CD4-positive, alpha-beta T cell treated with Interleukin-12 subunit alpha and Interleukin-12 subunit beta, for 1 hour (primary cell): ENCODE results near the gene HOMER2.
A peak's percentile ranks its signal among the peaks of the same experiment; 100 is the strongest.
"Not testable (repeated sequence)": the region's sequence is repeated elsewhere in the genome, so short reads cannot be mapped to it uniquely, and the experiment has no call there.

Experiments used
- DNase-seq: peaks from one replicate; pipeline ENCODE4 v3.0.0-alpha.2; 2020

The HOMER2 gene

DNA sequence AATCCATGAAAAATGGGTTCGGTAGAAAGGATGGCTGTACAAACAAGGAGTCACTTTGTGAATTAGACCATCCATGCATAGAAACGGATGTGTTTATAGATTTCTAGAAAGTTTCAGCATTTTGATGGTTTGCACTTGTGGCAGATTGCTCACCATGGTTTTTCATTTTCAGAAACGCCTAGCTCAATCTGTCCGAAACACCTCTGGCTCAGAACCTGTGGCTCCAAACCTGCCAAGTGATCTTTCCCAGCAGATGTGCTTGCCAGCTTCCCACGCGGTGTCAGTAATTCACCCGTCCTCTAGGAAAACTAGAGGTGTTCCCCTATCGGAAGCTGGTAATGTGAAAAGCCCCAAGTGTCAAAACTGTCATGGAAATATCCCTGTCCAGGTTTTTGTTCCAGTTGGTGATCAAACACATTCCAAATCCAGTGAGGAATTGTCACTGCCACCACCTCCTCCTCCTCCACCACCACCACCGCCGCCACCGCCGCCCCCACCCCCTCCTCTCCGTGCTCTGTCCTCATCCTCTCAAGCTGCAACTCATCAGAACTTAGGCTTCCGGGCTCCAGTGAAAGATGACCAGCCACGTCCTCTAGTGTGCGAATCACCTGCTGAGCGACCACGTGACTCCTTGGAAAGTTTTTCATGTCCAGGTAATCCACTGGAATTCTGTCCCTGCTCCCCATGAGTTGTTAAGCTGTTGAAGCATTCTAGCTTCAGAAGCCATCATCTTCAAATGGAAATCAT is 121.9 kb downstream of the HOMER2 start:
- DNase-seq, result no peak

DNA sequence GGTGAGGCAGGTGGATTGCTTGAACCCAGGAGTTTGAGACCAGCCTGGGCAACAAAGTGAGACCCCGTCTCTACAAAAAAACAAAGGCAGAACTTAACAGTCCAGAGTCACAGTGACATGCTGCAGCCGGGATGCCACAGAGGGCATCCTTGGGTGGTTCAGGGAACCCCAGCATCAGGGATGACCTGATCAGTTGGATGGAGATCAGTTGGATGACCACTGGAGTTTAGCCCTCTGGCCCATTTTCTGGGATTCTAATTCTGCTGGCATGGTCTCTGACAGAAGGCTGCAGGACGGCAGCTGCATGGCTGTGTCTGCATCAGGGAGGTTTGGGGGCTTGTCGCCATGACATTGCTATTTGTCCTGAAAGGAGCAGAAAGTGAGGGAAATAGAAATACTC is 123.3 kb downstream of the HOMER2 start:
- no peak for DNase-seq

DNA sequence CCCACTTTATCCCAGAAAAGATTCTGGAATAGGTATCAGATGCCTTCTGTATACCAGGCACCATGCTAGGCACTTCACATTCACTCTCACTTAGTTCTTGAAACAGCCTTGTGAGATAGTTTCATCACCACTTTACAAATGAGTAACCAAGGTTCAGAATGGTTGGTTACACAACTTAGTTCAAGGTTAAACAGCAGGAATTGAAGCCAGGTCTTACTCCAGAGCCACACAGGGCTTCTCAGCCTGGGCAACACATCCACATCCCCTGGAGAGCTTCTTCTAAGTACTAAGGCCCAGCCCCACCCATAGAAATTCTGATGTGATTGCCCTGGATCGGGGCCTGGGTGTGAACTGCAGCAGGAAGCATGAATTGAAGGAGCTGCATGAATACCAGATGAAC is 124.4 kb downstream of the HOMER2 start:
- no peak for DNase-seq

- no peak for DNase-seq
Observed at GRCh38 chr15:82823049-82823448, 129.5 kb downstream of the HOMER2 start.

DNA sequence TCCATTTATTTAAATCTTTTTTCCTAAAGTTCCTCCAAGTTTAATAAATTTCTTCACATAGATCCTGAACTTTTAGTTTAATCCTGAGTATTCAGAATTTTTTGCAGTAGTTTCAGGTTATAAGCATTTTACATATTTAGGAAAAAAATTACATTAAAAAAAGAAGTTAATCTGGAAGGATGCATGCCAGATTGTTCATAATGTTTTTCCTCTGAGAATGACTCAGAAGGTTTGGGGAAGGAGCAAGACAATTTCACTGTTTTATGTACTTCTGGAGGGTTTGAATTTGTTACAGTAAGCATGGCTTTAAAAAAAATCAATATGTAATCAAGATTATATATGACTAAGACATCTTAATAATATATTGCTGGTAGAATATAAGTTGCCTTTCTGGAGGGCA is 130.7 kb downstream of the HOMER2 start:
- DNase-seq, result not testable (repeated sequence)

DNA sequence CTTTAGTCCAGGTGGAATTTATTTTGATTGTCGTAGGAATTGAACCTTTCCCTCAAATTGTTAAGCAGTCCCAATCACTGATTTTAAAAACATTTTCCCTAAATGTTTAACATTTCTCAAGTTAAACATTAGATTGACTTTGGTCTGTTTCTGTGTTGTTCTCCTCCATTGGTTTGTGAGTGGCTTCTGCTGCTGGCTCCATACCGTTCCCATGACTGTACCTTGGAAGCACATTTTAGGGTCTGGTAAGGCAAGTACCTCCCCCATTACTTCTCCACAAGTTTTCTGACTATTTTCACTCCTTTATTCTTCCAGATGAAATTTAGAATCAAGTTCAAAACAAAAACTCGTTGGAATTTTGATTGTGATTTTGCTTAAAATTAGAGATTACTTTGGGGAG is 131.1 kb downstream of the HOMER2 start:
- not testable (repeated sequence) for DNase-seq

DNA sequence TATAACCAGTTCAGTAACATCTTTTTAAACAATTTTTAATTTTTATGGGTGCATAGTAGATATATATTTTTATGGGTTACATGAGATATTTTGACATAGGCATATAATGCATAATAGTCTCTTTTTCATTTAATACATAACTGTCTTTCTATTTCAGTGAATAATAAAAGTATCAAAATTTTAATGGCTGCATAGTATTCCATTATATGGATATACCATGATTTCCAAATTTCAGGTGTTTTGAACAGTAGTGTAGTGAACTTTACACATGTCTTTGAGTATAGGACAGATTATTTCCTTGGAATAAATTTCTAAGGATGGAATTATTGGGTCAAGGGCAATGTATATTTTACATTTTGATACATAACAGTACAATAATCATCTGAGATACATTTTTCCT is 132.4 kb downstream of the HOMER2 start:
- DNase-seq, result no peak

DNA sequence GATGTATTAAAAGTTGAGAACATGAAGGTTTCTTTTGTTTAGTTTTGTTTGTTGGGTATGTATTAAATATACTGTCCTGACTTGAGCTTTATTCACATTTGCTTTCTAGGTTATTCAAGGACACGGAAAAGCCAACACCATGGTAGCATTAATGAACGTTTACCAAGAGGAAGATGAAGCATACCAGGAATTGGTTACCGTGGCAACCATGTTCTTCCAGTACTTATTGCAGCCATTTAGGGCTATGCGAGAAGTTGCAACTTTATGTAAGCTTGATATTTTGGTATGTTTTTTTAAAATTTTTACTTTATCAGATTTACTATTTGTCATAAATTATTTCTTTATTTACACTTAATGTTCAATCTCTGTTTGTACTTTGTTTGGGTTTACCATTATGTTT is 139.5 kb downstream of the HOMER2 start:
- DNase-seq, result peak; percentile 26

DNA sequence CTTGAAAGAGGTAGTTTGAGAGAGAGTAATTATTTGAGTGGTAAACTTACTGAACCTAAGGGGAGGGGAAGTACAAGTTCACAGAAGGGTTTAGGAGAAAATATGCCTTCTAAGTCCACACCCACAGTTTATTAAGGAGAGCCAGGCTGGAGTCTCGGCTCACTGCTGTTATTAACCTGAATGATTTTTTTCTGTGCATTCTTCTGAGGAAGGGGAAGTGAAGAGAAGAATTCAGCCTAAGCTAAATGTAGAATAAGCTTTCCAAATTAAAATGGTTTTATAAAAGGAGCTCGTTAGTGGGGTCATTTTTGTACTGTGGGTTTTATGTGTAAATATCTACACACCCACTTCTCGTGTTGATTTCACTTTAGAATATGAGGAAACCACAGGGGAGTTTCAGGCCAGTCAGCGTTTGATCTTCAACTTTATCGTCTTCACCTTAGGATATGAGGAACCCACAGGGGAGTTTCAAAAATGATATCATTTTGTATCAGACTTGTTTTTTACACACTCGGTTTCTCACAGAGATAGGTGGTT is 141.6 kb downstream of the HOMER2 start:
- peak; percentile 85 for DNase-seq

DNA sequence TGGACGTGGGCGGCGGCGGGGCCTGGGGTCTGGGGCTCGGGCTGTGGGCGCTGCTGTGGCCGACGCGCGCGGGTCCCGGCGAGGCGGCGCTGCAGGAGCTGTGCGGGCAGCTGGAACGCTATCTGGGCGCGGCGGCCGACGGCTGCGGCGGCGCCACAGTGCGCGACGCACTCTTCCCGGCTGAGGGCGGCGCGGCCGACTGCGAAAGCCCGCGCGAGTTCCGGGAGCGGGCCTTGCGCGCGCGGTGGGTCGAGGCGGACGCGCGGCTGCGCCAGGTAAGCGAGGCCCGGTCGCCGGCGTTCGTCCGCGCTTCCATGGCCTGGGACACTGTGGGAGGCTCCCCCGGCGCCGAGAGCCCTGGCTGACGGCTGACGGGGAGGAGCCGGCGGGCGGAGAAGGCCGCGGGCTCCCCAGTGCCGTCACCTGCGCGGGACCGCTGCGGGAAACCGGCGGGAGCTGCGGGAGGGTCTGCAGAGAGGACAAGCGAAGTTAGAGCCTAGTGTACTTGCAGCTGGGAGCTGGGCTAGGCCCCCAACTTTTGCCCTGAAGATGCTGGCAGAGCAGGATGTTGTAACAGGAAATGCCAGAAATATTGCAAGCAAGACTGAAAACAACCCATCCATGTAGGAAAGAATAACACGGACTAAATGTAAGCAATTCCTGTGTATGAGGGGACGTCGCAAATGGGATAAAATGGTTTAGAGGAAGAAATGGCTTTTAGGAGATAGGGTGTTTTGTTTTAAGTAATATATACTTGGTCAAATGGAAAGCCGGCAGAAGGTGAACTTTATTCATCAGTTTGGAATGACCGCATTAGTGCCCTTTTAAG is 142.2 kb downstream of the HOMER2 start:
- DNase-seq, result peak; percentile 44

DNA sequence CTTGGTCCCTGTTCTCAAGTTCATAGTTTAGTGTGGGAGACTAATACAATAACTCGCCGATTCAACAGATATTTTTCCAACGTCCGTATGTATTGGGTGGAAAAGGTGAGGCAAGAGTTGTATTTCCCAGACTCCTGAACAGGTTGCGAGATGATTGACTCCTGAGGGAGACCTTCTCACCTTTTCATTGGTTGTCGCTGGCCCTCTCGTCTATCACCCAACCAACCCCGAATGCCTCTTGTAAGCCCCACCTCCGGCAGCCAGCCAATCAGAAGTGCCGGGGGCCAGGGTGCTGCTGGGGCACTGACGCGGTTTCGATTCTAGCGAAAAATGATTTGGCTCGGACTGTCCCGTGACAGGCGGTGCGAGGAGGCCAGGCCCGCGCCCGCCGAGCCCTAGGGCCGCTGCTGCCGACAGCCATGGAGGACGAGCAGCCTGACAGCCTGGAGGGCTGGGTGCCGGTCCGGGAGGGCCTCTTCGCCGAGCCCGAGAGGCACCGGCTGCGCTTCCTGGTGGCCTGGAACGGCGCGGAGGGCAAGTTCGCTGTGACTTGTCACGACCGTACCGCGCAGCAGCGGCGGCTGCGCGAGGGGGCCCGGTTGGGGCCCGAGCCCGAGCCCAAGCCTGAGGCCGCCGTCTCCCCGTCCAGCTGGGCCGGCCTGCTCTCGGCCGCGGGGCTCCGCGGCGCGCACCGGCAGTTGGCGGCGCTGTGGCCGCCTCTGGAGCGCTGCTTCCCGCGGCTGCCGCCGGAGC is 143.0 kb downstream of the HOMER2 start, which contains the start of gene WHAMM:
TSS of gene WHAMM (plus strand) at position 321 of the 753 bp plus-strand sequence. CDS start at position 420, 99 bp downstream.
- peak; percentile 97 for DNase-seq

- DNase-seq, result no peak
Observed at GRCh38 chr15:82808634-82809041, 143.9 kb downstream of the HOMER2 start.

GRCh38 chr15:82807920-82808633 is 144.4 kb downstream of the HOMER2 start:
- no peak for DNase-seq

GRCh38 chr15:82805994-82806406 is 146.5 kb downstream of the HOMER2 start, which contains the start of gene FSD2:
Gene FSD2 (minus strand): TSS chr15:82806069. CDS start chr15:82787390, 18,679 bp downstream.
- no peak for DNase-seq

DNA sequence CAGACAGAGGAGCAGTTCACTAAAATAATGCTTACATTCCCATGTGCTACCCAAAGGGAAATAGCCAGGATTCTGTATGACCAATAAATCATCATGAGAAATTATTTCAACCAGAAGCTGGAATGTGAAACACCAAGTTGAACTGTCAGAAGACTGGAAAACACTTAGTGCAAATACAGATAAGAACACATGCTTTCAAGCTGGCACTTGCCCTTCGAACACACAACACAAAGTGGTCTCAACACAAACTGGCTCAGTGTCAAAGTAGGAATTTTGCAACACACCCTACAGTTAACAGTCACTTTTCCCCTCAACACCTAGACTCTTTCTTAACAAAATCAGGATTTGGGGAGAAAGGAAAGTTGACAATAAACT is 148.0 kb downstream of the HOMER2 start:
- no peak for DNase-seq

GRCh38 chr15:82803793-82804574 is 148.5 kb downstream of the HOMER2 start:
- no peak for DNase-seq

GRCh38 chr15:82802497-82802896 is 150.0 kb downstream of the HOMER2 start:
- DNase-seq, result no peak

DNA sequence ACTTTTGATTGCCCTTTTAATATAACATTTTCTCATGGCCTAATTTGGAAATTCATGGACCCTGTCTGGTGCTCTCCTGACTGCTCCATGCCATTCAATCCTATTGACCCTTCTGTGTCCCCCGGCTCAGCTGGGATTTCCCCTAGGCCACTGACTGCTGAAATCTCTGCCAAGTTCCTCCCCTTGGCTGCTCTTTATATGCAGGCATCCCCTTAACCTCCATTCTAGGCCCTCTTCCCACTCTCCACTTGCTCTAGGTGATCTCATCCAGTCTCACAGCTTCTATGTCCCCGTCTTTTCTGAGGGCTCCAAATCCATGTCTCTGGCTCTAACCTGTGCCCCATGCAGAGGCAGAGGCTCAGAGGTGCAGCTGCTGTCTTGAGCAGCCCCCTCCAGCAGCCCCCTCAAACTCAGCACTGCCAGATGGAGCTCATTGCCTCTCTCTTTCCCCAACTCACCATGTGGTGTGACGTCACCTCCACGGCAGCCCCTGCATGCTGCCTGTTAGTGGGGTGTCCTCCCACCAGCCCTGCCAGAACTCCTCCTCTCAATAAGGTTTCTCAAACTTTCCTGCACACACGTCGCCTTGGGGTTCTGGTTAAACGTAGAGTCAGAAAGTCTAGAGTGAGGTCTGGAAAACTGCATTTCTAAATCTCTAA is 153.2 kb downstream of the HOMER2 start:
- no peak for DNase-seq
